HEK293 (cell line): ENCODE results near the gene SMARCD3.

Experiments used
- CTCF ChIA-PET: fragments of 350-600 bp; formaldehyde crosslinking; extraction: SDS; loops from one replicate; lab custom pipeline; 2021; ENCODE audit warnings: antibody characterized with exemption; lab: Yijun Ruan, JAX
- POLR2A ChIA-PET: fragments of 300-600 bp; formaldehyde crosslinking; extraction: SDS; loops from one replicate; lab custom pipeline; 2020; ENCODE audit warnings: antibody characterized with exemption, inconsistent platforms; lab: Yijun Ruan, JAX
- H3K27ac ChIP-seq: fragments of 200-500 bp; sonication (Bioruptor generic); 2 replicates; pipeline ENCODE4 v1.5.1; 2014; ENCODE audit warnings: low read depth, low read length, control low read depth, inconsistent platforms; ENCODE audit errors: extremely low read depth
- H3K36me3 ChIP-seq, 2 experiments: fragments of 200-500 bp in 1 of 2; sonication (Bioruptor generic) in 1 of 2; 1 replicate in 1 of 2; 2 replicates in 1 of 2; pipeline ENCODE4 v1.5.1; 2014 to 2017; ENCODE audit warnings: inconsistent platforms in 2 of 2, low read length in 2 of 2; ENCODE audit not compliant: control insufficient read depth in 2 of 2, insufficient read depth in 1 of 2
- H3K4me1 ChIP-seq: fragments of 200-500 bp; sonication (Bioruptor generic); 2 replicates; pipeline ENCODE4 v1.5.1; 2014; ENCODE audit warnings: mild to moderate bottlenecking, low read length, inconsistent platforms; ENCODE audit not compliant: control insufficient read depth, insufficient read depth
- H3K4me3 ChIP-seq: 2 replicates; pipeline ENCODE4 v1.5.1; 2011; ENCODE audit warnings: low read depth, mild to moderate bottlenecking, control low read depth, low read length, moderate library complexity
- H3K9me3 ChIP-seq: fragments of 200-500 bp; sonication (Bioruptor generic); 2 replicates; pipeline ENCODE4 v1.5.1; 2014; ENCODE audit warnings: low read depth, low read length, inconsistent platforms; ENCODE audit not compliant: control insufficient read depth, insufficient read depth
- EGR2 ChIP-seq: fragments of 450-650 bp; formaldehyde crosslinking; IDR thresholded peaks from 2 replicates; pipeline ENCODE4 v1.5.1; 2016; ENCODE audit warnings: low read depth, missing biosample characterization, missing genetic modification characterization
- GLIS1 ChIP-seq: fragments of 450-650 bp; formaldehyde crosslinking; IDR thresholded peaks from 2 replicates; pipeline ENCODE4 v1.5.1; 2016; ENCODE audit warnings: missing biosample characterization, missing genetic modification characterization
- GLIS2 ChIP-seq: fragments of 450-650 bp; formaldehyde crosslinking; IDR thresholded peaks from 2 replicates; pipeline ENCODE4 v1.5.1; 2016; ENCODE audit warnings: missing biosample characterization, missing genetic modification characterization
- ZIC2 ChIP-seq: fragments of 450-650 bp; formaldehyde crosslinking; IDR thresholded peaks from 2 replicates; pipeline ENCODE4 v1.5.1; 2016; ENCODE audit warnings: missing biosample characterization, missing genetic modification characterization
- ZNF16 ChIP-seq: fragments of 450-650 bp; formaldehyde crosslinking; IDR thresholded peaks from 2 replicates; pipeline ENCODE4 v1.5.1; 2016; ENCODE audit warnings: low read depth, missing biosample characterization, missing genetic modification characterization
- ZNF214 ChIP-seq: fragments of 450-650 bp; formaldehyde crosslinking; IDR thresholded peaks from 2 replicates; pipeline ENCODE4 v1.5.1; 2017; ENCODE audit warnings: missing biosample characterization, mild to moderate bottlenecking, missing genetic modification characterization, borderline replicate concordance
- ZNF292 ChIP-seq: fragments of 450-650 bp; formaldehyde crosslinking; IDR thresholded peaks from 2 replicates; pipeline ENCODE4 v1.5.1; 2016; ENCODE audit warnings: low read depth, missing biosample characterization, missing genetic modification characterization, borderline replicate concordance
- ZNF324 ChIP-seq: fragments of 450-650 bp; formaldehyde crosslinking; IDR thresholded peaks from 2 replicates; pipeline ENCODE4 v1.5.1; 2016; ENCODE audit warnings: missing biosample characterization, missing genetic modification characterization
- ZNF335 ChIP-seq: fragments of 450-650 bp; formaldehyde crosslinking; conservative IDR thresholded peaks from 2 replicates; pipeline ENCODE4 v1.5.1; 2016; ENCODE audit warnings: missing biosample characterization, missing genetic modification characterization
- ZNF366 ChIP-seq: fragments of 450-650 bp; formaldehyde crosslinking; conservative IDR thresholded peaks from 2 replicates; pipeline ENCODE4 v1.5.1; 2016; ENCODE audit warnings: missing biosample characterization, missing genetic modification characterization
- ZNF548 ChIP-seq: fragments of 450-650 bp; formaldehyde crosslinking; IDR thresholded peaks from 2 replicates; pipeline ENCODE4 v1.5.1; 2016; ENCODE audit warnings: missing biosample characterization, missing genetic modification characterization
- ZNF670 ChIP-seq: fragments of 450-650 bp; formaldehyde crosslinking; IDR thresholded peaks from 2 replicates; pipeline ENCODE4 v1.5.1; 2016; ENCODE audit warnings: missing biosample characterization, missing genetic modification characterization, low read depth
- ZSCAN16 ChIP-seq: fragments of 450-650 bp; formaldehyde crosslinking; IDR thresholded peaks from 2 replicates; pipeline ENCODE4 v1.5.1; 2016; ENCODE audit warnings: missing biosample characterization, missing genetic modification characterization
- ZXDB ChIP-seq: fragments of 450-650 bp; formaldehyde crosslinking; IDR thresholded peaks from 2 replicates; pipeline ENCODE4 v1.5.1; 2016; ENCODE audit warnings: missing biosample characterization, missing genetic modification characterization
- TF ChIP-seq, protein P1 (sequence below): fragments of 450-650 bp; formaldehyde crosslinking; IDR thresholded peaks from 2 replicates; pipeline ENCODE4 v1.5.1; 2016; ENCODE audit warnings: missing biosample characterization, missing genetic modification characterization
- TF ChIP-seq, protein P2 (sequence below): fragments of 450-650 bp; formaldehyde crosslinking; IDR thresholded peaks from 2 replicates; pipeline ENCODE4 v1.5.1; 2017; ENCODE audit warnings: missing biosample characterization, missing genetic modification characterization
- TF ChIP-seq, protein P3 (sequence below): fragments of 450-650 bp; formaldehyde crosslinking; IDR thresholded peaks from 2 replicates; pipeline ENCODE4 v1.5.1; 2017; ENCODE audit warnings: missing biosample characterization, missing genetic modification characterization
- TF ChIP-seq, protein P4 (sequence below): fragments of 450-650 bp; formaldehyde crosslinking; IDR thresholded peaks from 2 replicates; pipeline ENCODE4 v1.5.1; 2017; ENCODE audit warnings: missing biosample characterization, missing genetic modification characterization
- TF ChIP-seq, protein P5 (sequence below): fragments of 450-650 bp; formaldehyde crosslinking; IDR thresholded peaks from 2 replicates; pipeline ENCODE4 v1.5.1; 2016; ENCODE audit warnings: missing biosample characterization, missing genetic modification characterization
- TF ChIP-seq, protein P6 (sequence below): fragments of 450-650 bp; formaldehyde crosslinking; IDR thresholded peaks from 2 replicates; pipeline ENCODE4 v1.5.1; 2016; ENCODE audit warnings: missing biosample characterization, missing genetic modification characterization, low read depth
- TF ChIP-seq, protein P7 (sequence below): sonication (generic); formaldehyde crosslinking; IDR thresholded peaks from 2 replicates; pipeline ENCODE4 v1.8.1; 2022; ENCODE audit warnings: mild to moderate bottlenecking, moderate library complexity, missing genetic modification reagents

The SMARCD3 gene

DNA sequence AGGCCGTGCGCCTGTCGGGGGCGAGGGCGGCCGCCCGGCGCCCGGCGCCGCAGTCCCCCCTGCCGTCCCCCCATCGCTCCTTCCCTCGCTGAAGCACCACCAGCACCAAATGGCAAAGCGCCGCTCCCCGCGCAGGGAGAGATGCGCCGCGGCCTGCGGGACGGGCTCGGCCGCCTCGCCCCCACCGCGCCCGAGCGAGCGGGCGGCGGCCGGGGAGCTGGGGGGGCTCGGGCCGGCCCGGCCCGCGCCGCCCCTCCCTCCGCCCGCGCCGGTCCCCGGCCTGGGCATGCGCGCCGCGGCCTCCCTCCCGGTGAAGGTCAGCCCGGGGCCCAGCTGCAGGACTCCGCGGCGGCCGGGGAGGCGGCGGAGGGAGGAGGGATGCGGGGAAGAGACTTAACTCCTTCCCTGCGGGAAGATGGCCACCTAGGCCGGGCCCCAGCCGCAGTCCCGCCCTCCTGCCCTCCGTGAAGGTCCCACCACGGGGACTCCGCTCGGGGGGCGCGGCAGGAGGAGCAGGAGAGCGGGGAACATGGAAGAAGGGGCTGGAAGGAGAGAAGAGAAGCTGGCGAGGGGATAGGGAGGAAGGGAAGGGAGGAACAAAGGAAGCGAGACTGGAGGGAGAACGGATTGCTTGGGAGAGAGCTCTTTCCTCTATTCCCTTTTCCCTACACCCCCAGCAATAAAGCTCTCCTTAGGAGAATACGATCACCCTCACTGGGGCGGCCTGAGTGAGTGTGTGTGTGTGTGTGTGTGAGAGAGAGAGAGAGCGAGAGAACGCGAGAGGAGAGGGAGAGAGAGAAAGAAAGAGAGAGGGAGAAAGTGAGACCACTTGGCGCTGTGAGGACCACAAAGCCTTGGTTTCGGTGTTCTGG is 3.4 kb upstream of the SMARCD3 start (continued):
- TF ChIP-seq, protein P1, sequence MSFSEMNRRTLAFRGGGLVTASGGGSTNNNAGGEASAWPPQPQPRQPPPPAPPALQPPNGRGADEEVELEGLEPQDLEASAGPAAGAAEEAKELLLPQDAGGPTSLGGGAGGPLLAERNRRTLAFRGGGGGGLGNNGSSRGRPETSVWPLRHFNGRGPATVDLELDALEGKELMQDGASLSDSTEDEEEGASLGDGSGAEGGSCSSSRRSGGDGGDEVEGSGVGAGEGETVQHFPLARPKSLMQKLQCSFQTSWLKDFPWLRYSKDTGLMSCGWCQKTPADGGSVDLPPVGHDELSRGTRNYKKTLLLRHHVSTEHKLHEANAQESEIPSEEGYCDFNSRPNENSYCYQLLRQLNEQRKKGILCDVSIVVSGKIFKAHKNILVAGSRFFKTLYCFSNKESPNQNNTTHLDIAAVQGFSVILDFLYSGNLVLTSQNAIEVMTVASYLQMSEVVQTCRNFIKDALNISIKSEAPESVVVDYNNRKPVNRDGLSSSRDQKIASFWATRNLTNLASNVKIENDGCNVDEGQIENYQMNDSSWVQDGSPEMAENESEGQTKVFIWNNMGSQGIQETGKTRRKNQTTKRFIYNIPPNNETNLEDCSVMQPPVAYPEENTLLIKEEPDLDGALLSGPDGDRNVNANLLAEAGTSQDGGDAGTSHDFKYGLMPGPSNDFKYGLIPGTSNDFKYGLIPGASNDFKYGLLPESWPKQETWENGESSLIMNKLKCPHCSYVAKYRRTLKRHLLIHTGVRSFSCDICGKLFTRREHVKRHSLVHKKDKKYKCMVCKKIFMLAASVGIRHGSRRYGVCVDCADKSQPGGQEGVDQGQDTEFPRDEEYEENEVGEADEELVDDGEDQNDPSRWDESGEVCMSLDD, result peak; percentile 64; the same call in 1 of the 2 replicates
- TF ChIP-seq ZNF16 (tag by site-specific recombination) (no peak), ZNF366 (peak; percentile 95), ZNF670 (tag by site-specific recombination) (no peak), ZNF335 (tag by site-specific recombination) (0 out of 2 replicates have a peak, but pooled peaks have one; percentile 21), GLIS1 (tag by site-specific recombination) (peak; percentile 64), ZXDB (peak; percentile 45)
- TF ChIP-seq, protein P2, sequence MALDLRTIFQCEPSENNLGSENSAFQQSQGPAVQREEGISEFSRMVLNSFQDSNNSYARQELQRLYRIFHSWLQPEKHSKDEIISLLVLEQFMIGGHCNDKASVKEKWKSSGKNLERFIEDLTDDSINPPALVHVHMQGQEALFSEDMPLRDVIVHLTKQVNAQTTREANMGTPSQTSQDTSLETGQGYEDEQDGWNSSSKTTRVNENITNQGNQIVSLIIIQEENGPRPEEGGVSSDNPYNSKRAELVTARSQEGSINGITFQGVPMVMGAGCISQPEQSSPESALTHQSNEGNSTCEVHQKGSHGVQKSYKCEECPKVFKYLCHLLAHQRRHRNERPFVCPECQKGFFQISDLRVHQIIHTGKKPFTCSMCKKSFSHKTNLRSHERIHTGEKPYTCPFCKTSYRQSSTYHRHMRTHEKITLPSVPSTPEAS, result peak; percentile 43; the same call in 1 of the 2 replicates
- TF ChIP-seq, protein P3, sequence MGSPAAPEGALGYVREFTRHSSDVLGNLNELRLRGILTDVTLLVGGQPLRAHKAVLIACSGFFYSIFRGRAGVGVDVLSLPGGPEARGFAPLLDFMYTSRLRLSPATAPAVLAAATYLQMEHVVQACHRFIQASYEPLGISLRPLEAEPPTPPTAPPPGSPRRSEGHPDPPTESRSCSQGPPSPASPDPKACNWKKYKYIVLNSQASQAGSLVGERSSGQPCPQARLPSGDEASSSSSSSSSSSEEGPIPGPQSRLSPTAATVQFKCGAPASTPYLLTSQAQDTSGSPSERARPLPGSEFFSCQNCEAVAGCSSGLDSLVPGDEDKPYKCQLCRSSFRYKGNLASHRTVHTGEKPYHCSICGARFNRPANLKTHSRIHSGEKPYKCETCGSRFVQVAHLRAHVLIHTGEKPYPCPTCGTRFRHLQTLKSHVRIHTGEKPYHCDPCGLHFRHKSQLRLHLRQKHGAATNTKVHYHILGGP, result no peak
- TF ChIP-seq, protein P4, sequence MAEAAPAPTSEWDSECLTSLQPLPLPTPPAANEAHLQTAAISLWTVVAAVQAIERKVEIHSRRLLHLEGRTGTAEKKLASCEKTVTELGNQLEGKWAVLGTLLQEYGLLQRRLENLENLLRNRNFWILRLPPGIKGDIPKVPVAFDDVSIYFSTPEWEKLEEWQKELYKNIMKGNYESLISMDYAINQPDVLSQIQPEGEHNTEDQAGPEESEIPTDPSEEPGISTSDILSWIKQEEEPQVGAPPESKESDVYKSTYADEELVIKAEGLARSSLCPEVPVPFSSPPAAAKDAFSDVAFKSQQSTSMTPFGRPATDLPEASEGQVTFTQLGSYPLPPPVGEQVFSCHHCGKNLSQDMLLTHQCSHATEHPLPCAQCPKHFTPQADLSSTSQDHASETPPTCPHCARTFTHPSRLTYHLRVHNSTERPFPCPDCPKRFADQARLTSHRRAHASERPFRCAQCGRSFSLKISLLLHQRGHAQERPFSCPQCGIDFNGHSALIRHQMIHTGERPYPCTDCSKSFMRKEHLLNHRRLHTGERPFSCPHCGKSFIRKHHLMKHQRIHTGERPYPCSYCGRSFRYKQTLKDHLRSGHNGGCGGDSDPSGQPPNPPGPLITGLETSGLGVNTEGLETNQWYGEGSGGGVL (tag by site-specific recombination), result peak; percentile 82
- TF ChIP-seq, all 188 proteins: peak for 44

DNA sequence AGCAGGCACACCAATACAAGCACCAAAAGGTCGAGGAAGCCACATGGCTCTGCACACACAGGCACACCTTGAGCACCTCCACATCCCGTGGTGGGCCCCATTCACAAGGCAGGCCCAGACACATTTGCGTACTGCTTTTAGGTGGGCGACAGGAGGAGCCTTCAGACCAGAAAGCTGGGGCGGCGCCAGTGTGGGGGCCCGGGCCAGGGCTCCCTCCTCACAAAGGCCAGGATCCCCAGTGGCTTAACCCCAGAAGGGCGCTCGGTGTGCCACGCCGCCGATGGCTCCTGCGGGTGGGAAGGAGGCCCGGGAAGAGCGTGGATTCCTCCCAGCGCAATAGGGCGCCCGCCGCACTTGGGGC is 2.8 kb upstream of the SMARCD3 start:
- peak overlapping the region; percentile 49 for H3K4me3 ChIP-seq
- no peaks in the 10 kb centered on the region for H3K9me3 ChIP-seq
- H3K36me3 ChIP-seq, result no peaks in the 10 kb centered on the region
- H3K4me1 ChIP-seq, result peaks cover 3% of the 10 kb centered on the region; the same call in 1 of the 2 replicates
- peak overlapping the region; percentile 62; the same call in 1 of the 2 replicates for H3K27ac ChIP-seq
- POLR2A ChIA-PET, result interaction anchor here (0.8 to 1.4 kb wide), 4 partner anchors 8 to 26 kb away, joined by 4 to 6 read pairs (median 4); partner anchors contain the start of genes ABCF2 and CHPF2
- CTCF ChIA-PET, result interaction anchor here (0.5 to 1.1 kb wide), 4 partner anchors 9 to 233 kb away, joined by 3 to 4 read pairs (median 3); no protein-coding TSS in a partner anchor
- TF ChIP-seq GLIS2 (tag by site-specific recombination), result peak; percentile 27; the same call in 1 of the 2 replicates
- TF ChIP-seq, protein P5, sequence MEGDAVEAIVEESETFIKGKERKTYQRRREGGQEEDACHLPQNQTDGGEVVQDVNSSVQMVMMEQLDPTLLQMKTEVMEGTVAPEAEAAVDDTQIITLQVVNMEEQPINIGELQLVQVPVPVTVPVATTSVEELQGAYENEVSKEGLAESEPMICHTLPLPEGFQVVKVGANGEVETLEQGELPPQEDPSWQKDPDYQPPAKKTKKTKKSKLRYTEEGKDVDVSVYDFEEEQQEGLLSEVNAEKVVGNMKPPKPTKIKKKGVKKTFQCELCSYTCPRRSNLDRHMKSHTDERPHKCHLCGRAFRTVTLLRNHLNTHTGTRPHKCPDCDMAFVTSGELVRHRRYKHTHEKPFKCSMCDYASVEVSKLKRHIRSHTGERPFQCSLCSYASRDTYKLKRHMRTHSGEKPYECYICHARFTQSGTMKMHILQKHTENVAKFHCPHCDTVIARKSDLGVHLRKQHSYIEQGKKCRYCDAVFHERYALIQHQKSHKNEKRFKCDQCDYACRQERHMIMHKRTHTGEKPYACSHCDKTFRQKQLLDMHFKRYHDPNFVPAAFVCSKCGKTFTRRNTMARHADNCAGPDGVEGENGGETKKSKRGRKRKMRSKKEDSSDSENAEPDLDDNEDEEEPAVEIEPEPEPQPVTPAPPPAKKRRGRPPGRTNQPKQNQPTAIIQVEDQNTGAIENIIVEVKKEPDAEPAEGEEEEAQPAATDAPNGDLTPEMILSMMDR (tag by site-specific recombination), result 0 out of 2 replicates have a peak, but pooled peaks have one; percentile 13
- TF ChIP-seq, protein P6, sequence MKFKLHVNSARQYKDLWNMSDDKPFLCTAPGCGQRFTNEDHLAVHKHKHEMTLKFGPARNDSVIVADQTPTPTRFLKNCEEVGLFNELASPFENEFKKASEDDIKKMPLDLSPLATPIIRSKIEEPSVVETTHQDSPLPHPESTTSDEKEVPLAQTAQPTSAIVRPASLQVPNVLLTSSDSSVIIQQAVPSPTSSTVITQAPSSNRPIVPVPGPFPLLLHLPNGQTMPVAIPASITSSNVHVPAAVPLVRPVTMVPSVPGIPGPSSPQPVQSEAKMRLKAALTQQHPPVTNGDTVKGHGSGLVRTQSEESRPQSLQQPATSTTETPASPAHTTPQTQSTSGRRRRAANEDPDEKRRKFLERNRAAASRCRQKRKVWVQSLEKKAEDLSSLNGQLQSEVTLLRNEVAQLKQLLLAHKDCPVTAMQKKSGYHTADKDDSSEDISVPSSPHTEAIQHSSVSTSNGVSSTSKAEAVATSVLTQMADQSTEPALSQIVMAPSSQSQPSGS (tag by site-specific recombination), result no peak
- TF ChIP-seq, protein P2, result peak; percentile 80
- TF ChIP-seq ZNF292 (tag by site-specific recombination), result no peak
- TF ChIP-seq ZNF214 (tag by site-specific recombination), result no peak
- no peak for TF ChIP-seq ZNF548 (tag by site-specific recombination)
- TF ChIP-seq ZNF324 (tag by site-specific recombination), result no peak
- TF ChIP-seq ZSCAN16 (tag by site-specific recombination), result no peak
- TF ChIP-seq, protein P7, sequence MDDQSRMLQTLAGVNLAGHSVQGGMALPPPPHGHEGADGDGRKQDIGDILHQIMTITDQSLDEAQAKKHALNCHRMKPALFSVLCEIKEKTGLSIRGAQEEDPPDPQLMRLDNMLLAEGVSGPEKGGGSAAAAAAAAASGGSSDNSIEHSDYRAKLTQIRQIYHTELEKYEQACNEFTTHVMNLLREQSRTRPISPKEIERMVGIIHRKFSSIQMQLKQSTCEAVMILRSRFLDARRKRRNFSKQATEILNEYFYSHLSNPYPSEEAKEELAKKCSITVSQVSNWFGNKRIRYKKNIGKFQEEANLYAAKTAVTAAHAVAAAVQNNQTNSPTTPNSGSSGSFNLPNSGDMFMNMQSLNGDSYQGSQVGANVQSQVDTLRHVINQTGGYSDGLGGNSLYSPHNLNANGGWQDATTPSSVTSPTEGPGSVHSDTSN (CRISPR knock-in tag), result no peak
- peak; percentile 38; the same call in 1 of the 2 replicates for TF ChIP-seq EGR2 (tag by site-specific recombination)
- TF ChIP-seq ZIC2 (tag by site-specific recombination), result peak; percentile 43
